C4-2B (cell line): Measurements from ENCODE around the gene TTLL8.

Source experiments
- CTCF ChIP-seq: fragments of 450-650 bp; conservative IDR thresholded peaks from 2 replicates; pipeline ENCODE4 v1.5.1; 2017; ENCODE audit warnings: mild to moderate bottlenecking
- ZFX ChIP-seq: fragments of 450-650 bp; IDR thresholded peaks from 2 replicates; pipeline ENCODE4 v1.6.1; 2017

GRCh38 chr22:49969751-49970527 lies 88.2 kb downstream of the TTLL8 start:
- TF ChIP-seq CTCF, result no peak
- no peak for TF ChIP-seq ZFX
